Duodenal mucosa (tissue), 2 donors: ENCODE measurements around the gene IRF2BPL.
A peak's percentile ranks its signal among the peaks of the same experiment; 100 is the strongest.

ENCODE experiments used
- H3K27ac ChIP-seq: one replicate; pipeline ENCODE4 v1.7.0; 2013; ENCODE audit warnings: low read depth, low read length
- H3K27me3 ChIP-seq, 2 donors: one replicate each; pipeline ENCODE4 v1.7.0; 2013; ENCODE audit warnings: low read length in 2 of 2, control low read depth in 1 of 2; ENCODE audit not compliant: insufficient read depth in 2 of 2, control insufficient read depth in 1 of 2
- H3K36me3 ChIP-seq, 2 donors: one replicate each; pipeline ENCODE4 v1.7.0; 2013; ENCODE audit warnings: low read length in 2 of 2, control low read depth in 1 of 2; ENCODE audit not compliant: insufficient read depth in 2 of 2, control insufficient read depth in 1 of 2
- H3K4me1 ChIP-seq, 2 donors: one replicate each; pipeline ENCODE4 v1.7.0; 2013; ENCODE audit warnings: low read length in 2 of 2, control low read depth in 1 of 2; ENCODE audit not compliant: insufficient read depth in 2 of 2, control insufficient read depth in 1 of 2
- H3K4me3 ChIP-seq, 2 donors: one replicate each; pipeline ENCODE4 v1.7.0; 2013; ENCODE audit warnings: low read length in 2 of 2, low read depth in 1 of 2
- H3K9ac ChIP-seq, 2 donors: one replicate each; pipeline ENCODE4 v1.7.0; 2013; ENCODE audit warnings: low read length in 2 of 2, low read depth in 1 of 2
- H3K9me3 ChIP-seq, 2 donors: one replicate each; pipeline ENCODE4 v1.7.0; 2013; ENCODE audit warnings: low read length in 2 of 2, control low read depth in 1 of 2; ENCODE audit not compliant: control insufficient read depth in 1 of 2

The IRF2BPL gene

GRCh38 chr14:77041881-77042545 lies 13.5 kb upstream of the IRF2BPL start:
- peak overlapping the region; percentile 54 to 65 for H3K9ac ChIP-seq
- H3K36me3 ChIP-seq = no peaks in the 10 kb centered on the region
- H3K27ac ChIP-seq = peak overlapping the region; percentile 48
- H3K9me3 ChIP-seq = no peaks in the 10 kb centered on the region
- no peak overlapping the region for H3K4me3 ChIP-seq
- peaks cover 74 to 82% of the 10 kb centered on the region in 2 donors for H3K4me1 ChIP-seq
- H3K27me3 ChIP-seq = no peaks in the 10 kb centered on the region

GRCh38 chr14:77040741-77041653 lies 12.5 kb upstream of the IRF2BPL start:
- H3K4me3 ChIP-seq = peak overlapping the region; percentile 53 to 54
- peak overlapping the region; percentile 86 for H3K27ac ChIP-seq
- peaks cover 72 to 78% of the 10 kb centered on the region in 2 donors for H3K4me1 ChIP-seq
- H3K9me3 ChIP-seq = no peaks in the 10 kb centered on the region
- H3K36me3 ChIP-seq = no peaks in the 10 kb centered on the region
- no peaks in the 10 kb centered on the region for H3K27me3 ChIP-seq
- H3K9ac ChIP-seq = peak overlapping the region; percentile 54 to 65

- Histone ChIP-seq H3K27me3 (no peaks in the 10 kb centered on the region), H3K27ac (peak overlapping the region; percentile 86), H3K4me3 (peak overlapping the region; percentile 53 to 54), H3K9me3 (no peaks in the 10 kb centered on the region), H3K9ac (peak overlapping the region; percentile 54 to 65), H3K4me1 (peaks cover 68 to 72% of the 10 kb centered on the region in 2 donors), H3K36me3 (no peaks in the 10 kb centered on the region)
Observed at GRCh38 chr14:77040059-77040740, 11.7 kb upstream of the IRF2BPL start.

GRCh38 chr14:77039285-77040058 lies 11.0 kb upstream of the IRF2BPL start:
- Histone ChIP-seq H3K36me3 (no peaks in the 10 kb centered on the region), H3K4me3 (peak overlapping the region; percentile 53 to 54), H3K9ac (peak overlapping the region; percentile 36 to 47), H3K9me3 (no peaks in the 10 kb centered on the region), H3K4me1 (peaks cover 65 to 67% of the 10 kb centered on the region in 2 donors), H3K27me3 (no peaks in the 10 kb centered on the region), H3K27ac (peak overlapping the region; percentile 76)

- Histone ChIP-seq H3K36me3 (no peaks in the 10 kb centered on the region), H3K4me3 (no peak overlapping the region), H3K9ac (no peak overlapping the region), H3K4me1 (peaks cover 58 to 60% of the 10 kb centered on the region in 2 donors), H3K27ac (peak overlapping the region; percentile 73), H3K9me3 (no peaks in the 10 kb centered on the region), H3K27me3 (no peaks in the 10 kb centered on the region)
Observed at GRCh38 chr14:77037938-77038568, 9.5 kb upstream of the IRF2BPL start.

GRCh38 chr14:77037215-77037937 lies 8.9 kb upstream of the IRF2BPL start:
- H3K4me3 ChIP-seq = no peak overlapping the region
- no peaks in the 10 kb centered on the region for H3K9me3 ChIP-seq
- peaks cover 58 to 62% of the 10 kb centered on the region in 2 donors for H3K4me1 ChIP-seq
- H3K36me3 ChIP-seq = no peaks in the 10 kb centered on the region
- no peak overlapping the region for H3K9ac ChIP-seq
- H3K27me3 ChIP-seq = no peaks in the 10 kb centered on the region
- peak overlapping the region; percentile 73 for H3K27ac ChIP-seq

GRCh38 chr14:77036484-77037214 lies 8.1 kb upstream of the IRF2BPL start:
- Histone ChIP-seq H3K9me3 (no peaks in the 10 kb centered on the region), H3K27me3 (no peaks in the 10 kb centered on the region), H3K36me3 (no peaks in the 10 kb centered on the region), H3K4me1 (peaks cover 56 to 61% of the 10 kb centered on the region in 2 donors), H3K9ac (no peak overlapping the region), H3K27ac (no peak overlapping the region), H3K4me3 (no peak overlapping the region)

GRCh38 chr14:77035267-77035666 lies 6.8 kb upstream of the IRF2BPL start:
- H3K4me3 ChIP-seq = no peak overlapping the region
- peaks cover 51 to 56% of the 10 kb centered on the region in 2 donors for H3K4me1 ChIP-seq
- H3K27ac ChIP-seq = no peak overlapping the region
- no peaks in the 10 kb centered on the region for H3K9me3 ChIP-seq
- no peaks in the 10 kb centered on the region for H3K27me3 ChIP-seq
- no peaks in the 10 kb centered on the region for H3K36me3 ChIP-seq
- H3K9ac ChIP-seq = no peak overlapping the region
